CD4-positive, alpha-beta T cell treated with Interleukin-6 at 100 ng/mL for 8 hours (primary cell): ENCODE measurements around the gene KLHL15.

Experiments used
- DNase-seq: peaks from one replicate; pipeline ENCODE4 v3.0.0-alpha.2; 2020; ENCODE audit warnings: mixed read lengths, low spot score

Gene KLHL15

DNA sequence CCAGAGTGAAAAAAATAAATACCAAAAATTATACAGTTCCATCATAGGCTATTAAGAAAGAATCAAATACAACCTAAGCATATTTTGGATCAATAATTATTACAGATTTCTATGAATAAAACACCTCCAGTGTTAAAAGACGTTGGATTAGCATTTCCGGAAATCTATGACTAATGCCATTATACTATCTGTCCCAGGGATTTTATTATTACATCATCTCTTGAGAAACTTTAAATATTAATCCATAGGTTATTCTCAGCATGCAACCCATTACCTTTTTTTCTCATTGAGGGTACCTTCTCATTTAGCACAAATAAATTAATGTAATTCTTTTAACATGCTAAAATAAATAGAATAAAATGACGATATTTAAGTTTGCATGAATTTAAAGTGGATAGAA is 74.6 kb downstream of the KLHL15 start:
- no peak for DNase-seq

DNA sequence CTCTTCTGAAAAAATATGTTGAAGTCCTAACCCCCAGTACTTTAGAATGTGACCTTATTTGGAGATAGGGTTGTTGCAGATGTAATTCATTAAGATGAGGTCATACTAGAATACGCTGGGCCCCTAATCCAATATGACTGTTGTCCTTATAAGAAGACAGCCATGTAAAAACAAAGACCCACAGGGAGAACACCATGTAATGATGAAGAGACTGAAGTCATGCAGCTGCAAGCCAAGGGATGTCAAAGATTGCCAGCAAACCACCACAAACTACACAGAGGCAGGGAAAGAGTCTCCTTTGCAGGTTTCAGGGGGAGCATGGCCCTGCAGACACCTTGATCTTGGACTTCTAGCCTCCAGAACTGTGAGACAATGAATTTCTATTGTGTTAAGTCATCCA is 81.8 kb downstream of the KLHL15 start:
- DNase-seq, result no peak

- DNase-seq, result no peak
These were observed 82.8 kb downstream of the KLHL15 start for GRCh38 chrX:23944234-23944633.

GRCh38 chrX:23939203-23939602 is 87.8 kb downstream of the KLHL15 start:
- DNase-seq, result no peak

GRCh38 chrX:23938690-23939089 is 88.3 kb downstream of the KLHL15 start:
- no peak for DNase-seq

- no peak for DNase-seq
These were observed 89.9 kb downstream of the KLHL15 start for GRCh38 chrX:23937100-23937499.

DNA sequence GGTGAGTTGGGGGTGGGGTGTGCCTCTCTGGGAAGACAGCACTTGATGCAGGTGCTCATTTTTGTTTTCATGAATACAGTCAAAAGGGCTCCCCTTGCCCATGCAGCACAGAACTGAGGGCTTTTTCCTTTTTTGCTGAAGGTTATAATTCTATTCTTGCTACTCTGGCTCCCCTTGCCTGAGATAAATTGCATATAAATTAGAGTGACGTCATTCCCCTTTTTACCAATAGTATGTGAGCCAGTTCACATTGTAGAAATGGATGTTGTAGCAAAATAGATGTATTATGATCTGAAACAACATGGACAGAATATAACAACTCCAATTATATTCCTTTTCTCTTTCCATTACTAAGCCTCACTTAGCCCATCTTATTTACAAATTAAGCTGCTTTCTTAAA is 90.8 kb downstream of the KLHL15 start:
- no peak for DNase-seq

GRCh38 chrX:23935106-23935505 is 91.9 kb downstream of the KLHL15 start:
- no peak for DNase-seq
